GM19193 (cell line): ENCODE results near the gene SPRR2A.

Experiments
- POLR2A ChIP-seq: IDR thresholded peaks from 4 replicates; pipeline ENCODE4 v1.6.1; 2011; ENCODE audit not compliant: insufficient read depth, insufficient read length; ENCODE audit errors: extremely low read depth

Gene SPRR2A

DNA sequence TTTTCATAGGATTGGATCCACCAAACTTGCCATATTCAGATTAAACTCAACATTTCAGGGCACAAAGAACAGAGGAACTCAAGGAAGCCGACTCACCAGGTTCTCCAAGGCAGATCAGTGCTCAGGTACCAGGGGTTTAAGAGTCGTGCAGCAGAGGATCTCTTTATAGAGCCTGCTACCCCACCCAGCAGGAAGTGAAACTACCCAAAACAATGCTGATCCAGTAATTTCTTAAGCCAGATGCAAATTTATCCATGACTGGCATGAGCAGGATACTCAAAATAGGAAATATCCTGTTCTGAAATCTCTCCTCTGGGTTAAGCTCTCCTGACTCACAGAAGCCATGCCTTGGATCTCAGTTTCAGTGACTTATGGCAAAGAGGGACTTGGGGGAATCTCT lies at the start of gene SPRR2A:
SPRR2A (minus strand) TSS at position 138 of the 400 bp plus-strand sequence. CDS start 777 bp downstream, outside the sequence.
- no peak for TF ChIP-seq POLR2A

DNA sequence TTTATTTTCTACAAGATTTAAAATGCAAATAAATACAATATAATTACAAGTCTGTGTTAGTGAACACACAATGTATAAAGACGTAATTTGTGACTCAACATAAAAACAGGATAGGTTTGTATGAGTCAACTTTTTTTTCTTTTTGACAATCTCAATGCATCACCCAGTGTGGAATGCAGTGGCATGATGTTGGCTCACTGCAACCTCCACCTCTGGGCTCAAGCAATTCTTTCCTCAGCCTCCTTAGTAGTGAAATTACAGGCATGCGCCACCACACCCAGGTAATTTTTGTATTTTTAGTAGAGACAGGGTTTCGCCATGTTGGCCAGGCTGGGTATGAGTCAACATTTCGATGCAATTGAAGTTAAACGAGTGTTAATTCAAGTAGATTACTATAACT lies 42.9 kb upstream of the SPRR2A start:
- no peak for TF ChIP-seq POLR2A

DNA sequence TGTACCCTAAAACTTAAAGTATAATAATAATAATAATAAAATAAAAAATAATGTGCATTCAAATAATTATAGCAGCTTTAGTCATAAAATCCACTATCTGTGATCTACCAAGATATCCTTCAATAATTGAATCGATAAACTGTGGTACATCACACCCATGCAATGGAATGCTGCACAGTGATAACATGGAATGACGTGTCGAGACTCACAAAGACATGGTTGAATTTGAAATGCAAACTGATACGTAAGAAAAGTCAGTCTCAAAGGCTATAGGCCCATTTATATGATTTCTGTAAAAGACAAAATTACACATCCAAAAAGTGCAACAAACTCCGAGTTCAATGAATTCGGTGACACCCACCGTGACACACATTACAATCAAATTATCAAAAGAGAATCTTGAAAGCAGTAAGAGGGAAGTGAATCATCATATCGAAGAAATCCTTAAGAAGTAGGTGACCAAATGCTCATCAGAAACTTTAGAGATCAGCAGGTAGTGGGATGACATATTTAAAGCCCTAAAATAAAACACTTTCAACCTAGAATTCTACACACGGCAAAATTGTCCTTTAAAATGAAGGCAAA lies 42.2 kb upstream of the SPRR2A start:
- no peak for TF ChIP-seq POLR2A

DNA sequence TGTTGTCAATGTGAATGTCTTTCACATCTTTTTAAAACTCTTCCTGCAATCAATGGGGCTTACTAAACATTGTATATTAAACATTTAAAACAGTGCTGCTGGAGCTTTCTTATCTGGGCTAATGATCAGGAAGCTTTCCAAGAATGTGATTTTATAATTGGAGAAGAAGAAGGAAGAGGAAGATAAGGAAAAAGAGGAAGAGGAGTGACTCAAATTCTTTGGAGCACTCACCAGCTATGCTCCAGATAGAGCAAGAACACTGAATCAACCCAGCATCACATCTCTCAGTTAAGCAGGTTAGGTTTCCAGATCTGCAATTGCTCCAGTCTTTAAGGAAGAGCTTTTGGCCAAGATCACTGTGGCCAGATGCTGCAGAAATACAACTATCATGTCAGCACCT lies 38.5 kb upstream of the SPRR2A start:
- TF ChIP-seq POLR2A: no peak

DNA sequence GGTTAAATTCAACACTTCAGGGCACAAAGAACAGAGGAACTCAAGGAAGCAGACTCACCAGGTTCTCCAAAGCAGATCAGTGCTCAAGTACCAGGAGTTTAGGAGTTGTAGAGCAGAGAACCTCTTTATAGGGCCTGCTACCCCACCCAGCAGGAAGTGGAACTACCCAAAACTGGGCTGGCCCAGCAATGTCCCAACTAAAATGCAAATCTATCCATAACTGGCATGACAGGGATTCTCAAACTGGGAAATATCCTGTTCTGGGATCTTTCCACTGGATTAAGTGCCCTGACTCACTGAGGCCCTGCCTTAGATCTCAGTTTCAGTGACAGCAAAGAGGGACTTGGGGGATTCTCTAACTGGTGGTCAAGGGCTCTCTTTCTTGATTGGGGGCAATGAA lies 37.1 kb upstream of the SPRR2A start, which contains the start of gene SPRR2E:
SPRR2E (minus strand) TSS at position 101 of the 400 bp plus-strand sequence. CDS start 775 bp downstream, outside the sequence.
- no peak for TF ChIP-seq POLR2A

DNA sequence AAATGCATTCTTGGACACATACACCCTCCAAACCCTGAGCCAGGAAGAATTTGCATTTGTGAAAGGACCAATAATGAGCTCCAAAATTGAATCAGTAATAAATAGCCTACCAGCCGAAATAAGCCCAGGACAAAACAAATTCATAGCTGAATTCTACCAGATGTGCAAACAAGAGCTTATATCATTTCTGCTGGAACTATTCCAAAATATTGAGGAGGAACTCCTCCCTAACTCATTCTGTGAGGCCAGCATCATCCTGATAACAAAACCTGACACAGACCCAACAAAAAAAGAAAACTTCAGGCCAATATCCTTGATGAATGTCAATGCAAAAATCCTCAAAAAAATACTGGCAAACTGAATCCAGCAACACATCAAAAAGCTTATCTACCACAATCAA lies 30.3 kb upstream of the SPRR2A start:
- TF ChIP-seq POLR2A: no peak

DNA sequence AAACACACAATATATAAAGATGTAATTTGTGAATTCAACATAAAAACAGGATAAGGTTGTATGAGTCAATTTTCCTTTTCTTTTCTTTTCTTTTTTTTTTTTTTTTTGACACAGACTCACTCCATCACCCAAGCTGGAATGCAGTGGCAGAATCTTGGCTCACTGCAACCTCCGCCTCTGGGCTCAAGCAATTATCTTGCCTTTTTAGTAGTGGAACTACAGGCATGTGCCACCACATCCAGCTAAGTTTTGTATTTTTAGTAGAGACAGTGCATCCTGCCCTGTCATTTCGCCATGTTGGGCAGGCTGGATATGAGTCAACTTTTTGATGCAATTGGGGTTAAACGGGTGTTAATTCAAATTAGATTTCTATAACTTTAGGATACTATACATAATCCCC lies 24.4 kb upstream of the SPRR2A start:
- no peak for TF ChIP-seq POLR2A

DNA sequence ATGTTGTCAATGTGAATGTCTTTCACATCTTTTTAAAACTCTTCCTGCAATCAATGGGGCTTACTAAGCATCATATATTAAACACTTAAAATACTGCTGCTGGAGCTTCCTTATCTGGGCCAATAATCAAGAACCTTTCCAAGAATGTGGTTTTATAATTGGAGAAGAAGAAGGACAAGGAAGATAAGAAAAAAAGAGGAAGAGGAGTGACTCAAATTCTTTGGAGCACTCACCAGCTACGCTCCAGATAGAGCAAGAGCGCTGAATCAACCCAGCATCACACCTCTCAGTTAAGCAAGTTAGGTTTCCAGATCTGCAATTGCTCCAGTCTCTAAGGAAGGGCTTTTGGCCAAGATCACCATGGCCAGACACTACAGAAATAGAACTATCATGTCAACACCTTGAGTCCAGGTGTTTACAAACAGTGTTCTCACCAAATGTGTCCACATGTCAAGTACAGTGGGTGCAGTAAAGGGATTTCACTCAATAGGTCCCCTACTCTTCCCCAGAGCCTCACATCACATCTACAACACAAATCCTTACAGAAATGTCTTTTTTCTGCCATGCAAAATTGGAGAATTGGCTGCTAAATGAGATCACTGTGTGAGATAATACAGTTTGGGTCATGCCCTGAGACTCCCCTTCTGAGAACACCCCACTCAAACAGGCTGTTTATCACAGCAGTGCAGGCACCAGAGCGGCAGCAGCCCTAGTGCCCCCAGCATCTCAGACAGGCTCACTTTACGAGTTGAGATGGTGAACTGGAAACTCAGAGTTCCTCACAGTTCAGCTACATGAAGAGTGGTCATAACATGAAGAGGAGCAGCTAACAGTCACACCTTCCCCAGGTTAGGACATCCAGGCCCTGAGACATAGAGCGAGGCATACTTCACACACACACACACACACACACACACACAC lies 15.8 kb upstream of the SPRR2A start:
- no peak for TF ChIP-seq POLR2A

DNA sequence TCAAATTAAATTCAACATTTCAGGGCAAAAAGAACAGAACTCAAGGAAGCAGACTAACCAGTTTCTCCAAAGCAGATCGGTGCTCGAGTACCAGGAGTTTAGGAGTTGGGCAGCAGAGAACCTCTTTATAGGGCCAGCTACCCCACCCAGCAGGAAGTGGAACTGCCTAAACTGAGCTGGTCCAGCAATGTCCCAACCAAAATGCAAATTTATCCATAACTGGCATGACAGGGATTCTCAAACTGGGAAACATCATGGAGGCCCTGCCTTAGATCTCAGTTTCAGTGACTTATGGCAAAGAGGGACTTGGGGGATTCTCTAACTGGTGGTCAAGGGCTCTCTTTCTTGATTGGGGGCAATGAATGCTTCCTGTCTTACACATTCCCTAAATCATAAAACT lies 14.2 kb upstream of the SPRR2A start, which contains the start of gene SPRR2B:
SPRR2B (minus strand) TSS at position 101 of the 400 bp plus-strand sequence. CDS start 772 bp downstream, outside the sequence.
- no peak for TF ChIP-seq POLR2A

DNA sequence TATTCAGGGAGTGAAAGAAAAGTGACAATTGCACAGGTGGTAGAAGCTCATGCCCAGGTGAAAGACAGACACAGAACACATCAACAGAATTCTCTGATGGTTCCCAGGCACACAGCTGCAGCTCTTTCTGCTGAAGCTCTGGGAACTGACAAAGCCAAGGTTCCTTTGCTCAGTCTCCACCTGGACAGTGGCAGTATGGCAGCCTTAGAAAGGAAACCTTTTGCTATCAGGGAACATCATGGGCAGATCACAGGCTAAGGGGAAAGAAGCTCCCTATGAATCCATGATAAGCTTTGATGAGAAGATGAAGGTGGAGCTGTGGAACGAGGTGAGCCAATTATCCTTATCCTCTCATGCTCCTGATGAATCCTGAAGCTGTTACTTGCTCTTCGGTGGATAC lies 12.9 kb upstream of the SPRR2A start:
- TF ChIP-seq POLR2A: no peak

DNA sequence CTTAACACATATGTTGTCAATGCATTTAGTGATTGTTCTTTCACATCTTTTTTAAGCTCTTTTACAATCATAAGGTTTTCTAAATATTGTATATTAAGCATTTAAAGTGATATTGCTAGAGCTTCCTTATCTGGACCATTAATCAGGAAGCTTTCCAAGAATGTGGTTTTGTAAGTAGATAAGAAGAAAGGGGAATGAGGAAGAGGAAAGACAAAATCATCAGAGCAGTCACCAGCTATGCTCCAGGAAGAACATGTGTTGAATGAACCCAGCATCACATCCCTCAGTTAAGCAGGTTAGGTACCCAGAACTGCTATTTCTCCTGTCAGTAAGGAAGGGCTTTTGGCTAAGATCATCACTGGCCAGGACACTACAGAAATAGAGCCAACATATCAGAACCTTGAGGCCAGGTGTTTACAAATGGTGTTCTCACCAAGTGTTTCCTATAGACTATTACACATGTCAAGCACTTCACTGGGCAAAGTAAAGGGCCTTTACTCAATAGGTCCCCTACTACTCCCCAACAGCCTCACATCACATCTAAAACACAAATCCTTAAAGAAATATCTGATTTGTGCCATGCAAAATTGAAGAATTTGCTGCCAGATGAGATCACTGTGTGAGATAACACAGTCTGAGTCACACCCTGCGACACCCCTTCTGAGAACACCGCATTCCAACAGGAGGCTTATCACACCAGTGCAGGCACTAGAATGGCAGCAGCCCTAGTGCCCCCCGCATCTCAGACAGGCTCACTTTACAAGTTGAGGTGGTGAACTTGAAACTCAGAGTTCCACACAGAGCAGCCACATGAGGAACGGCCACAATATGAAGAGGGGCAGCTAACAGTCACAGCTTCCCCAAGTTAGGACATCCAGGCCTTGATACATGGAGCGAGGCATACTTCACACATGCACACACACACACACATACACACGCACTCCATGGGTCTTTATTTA lies 1.8 kb upstream of the SPRR2A start:
- no peak for TF ChIP-seq POLR2A

DNA sequence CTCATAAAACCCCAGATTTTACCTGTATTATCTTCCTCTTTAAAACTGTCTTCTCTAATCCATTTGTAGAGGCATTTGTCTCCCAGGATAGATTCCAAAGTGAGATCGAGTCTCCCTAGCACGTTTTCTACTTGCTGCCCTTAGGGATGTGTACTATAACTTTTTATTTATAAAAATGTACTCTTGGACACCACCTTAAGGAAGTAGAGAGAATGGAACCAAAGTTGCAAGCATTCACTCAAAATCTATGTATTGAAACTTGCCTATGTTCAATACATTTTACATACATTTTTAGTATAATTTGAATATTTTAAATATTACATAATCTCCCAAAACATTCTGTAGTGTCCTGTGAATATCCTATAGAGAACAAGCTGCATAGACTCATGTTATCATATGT lies 842 bp upstream of the SPRR2A start:
- TF ChIP-seq POLR2A: no peak

DNA sequence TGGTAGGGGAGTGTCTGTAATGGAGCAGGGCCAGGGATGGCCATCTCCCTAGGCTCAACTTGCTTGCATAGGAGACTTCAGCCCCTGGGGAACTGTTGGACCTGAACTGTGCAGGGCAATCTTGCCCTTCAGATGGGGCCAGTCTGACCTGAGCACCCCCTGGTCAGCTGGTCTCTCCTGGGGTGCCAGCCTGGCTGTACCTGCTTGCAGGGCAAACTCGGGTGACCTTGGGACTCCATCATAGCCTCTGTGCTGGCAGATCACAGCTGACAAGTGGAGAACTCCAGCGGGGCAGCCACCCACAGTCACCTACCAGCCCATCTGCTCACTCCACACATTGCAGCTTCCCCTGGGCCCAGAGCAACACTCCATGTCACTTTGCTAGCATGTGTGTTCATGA lies 8.1 kb downstream of the SPRR2A start:
- no peak for TF ChIP-seq POLR2A

DNA sequence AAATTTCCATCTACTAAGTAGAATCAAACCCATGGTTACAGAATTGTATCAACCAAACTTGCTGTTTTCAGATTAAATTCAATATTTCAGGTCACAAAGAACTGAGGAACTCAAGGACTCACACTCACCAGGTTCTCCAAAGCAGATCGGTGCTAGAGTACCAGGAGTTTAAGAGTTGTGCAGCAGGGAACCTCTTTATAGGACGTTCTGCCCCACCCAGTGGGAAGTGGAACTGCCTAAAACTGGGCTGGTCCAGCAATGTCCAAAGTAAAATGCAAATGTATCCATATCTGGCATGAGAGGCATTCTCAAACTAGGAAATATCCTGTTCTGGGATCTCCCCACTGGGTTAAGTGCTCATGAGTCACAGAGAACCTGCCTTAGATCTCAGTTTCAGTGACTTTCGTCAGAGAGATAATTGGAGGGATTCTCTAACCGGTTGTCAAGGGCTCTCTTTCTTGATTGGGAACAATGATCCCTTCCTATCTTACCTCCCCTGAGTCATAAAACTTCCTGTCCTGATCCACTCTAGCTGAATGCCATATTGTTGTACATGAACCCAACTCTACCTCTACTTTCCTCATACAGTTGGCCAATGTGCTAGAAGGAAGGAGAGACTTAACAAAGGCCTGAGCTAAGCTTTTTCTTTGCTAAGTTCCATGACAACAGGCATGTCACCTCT lies 16.2 kb downstream of the SPRR2A start, which contains the start of gene SPRR2D:
SPRR2D (minus strand) TSS at position 171 of the 682 bp plus-strand sequence. CDS start 774 bp downstream, outside the sequence.
- TF ChIP-seq POLR2A: no peak
